22Rv1 (cell line): Measurements from ENCODE around the gene TBKBP1.

Experiments
- ZFX ChIP-seq: fragments of 450-650 bp; IDR thresholded peaks from 2 replicates; pipeline ENCODE4 v1.6.1; 2017; ENCODE audit warnings: antibody characterized with exemption, borderline replicate concordance
- TF ChIP-seq, protein P1 (sequence below): fragments of 450-650 bp; IDR thresholded peaks from 2 replicates; pipeline ENCODE4 v1.5.1; 2017; ENCODE audit warnings: mild to moderate bottlenecking

DNA sequence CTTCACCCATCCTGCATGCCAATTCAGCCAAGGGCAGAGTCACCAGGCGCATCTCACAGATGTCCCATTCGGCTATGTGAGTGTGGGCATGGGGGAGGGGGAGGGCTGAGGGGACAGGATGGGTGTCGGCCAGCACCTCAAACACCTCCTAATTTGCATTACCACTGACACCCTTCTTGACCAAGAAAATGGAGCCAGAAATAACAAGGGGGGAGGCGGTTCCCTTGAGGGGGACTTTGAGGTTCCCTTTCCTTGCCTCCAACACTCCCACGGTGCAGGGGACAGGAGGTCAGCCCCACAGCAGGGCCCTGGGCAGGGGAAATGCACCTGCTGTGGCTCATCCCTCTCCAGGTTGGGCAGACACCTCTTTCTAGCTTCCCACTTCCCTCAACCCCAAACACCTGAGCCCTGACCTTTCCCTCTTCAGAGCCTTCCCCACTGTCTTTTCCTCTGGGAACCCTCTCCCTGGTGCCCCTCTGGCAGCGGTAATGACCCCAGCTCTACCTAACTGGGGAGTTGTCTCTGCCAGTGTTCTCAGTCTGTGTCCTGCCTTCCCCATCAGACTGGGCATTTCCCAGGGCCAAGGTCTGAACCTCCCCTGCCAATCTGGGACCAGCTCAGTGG lies 20.9 kb downstream of the TBKBP1 start:
- TF ChIP-seq, protein P1, sequence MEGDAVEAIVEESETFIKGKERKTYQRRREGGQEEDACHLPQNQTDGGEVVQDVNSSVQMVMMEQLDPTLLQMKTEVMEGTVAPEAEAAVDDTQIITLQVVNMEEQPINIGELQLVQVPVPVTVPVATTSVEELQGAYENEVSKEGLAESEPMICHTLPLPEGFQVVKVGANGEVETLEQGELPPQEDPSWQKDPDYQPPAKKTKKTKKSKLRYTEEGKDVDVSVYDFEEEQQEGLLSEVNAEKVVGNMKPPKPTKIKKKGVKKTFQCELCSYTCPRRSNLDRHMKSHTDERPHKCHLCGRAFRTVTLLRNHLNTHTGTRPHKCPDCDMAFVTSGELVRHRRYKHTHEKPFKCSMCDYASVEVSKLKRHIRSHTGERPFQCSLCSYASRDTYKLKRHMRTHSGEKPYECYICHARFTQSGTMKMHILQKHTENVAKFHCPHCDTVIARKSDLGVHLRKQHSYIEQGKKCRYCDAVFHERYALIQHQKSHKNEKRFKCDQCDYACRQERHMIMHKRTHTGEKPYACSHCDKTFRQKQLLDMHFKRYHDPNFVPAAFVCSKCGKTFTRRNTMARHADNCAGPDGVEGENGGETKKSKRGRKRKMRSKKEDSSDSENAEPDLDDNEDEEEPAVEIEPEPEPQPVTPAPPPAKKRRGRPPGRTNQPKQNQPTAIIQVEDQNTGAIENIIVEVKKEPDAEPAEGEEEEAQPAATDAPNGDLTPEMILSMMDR, result no peak
- TF ChIP-seq ZFX, result no peak
